HepG2 (cell line): ENCODE data around the gene MED10.

Experiments used
- POLR2A ChIP-seq, 2 experiments: IDR thresholded peaks; 2 replicates each; pipeline ENCODE4 v1.6.1; 2011; ENCODE audit warnings: low read depth in 2 of 2, low read length in 2 of 2, mild to moderate bottlenecking in 1 of 2, moderate library complexity in 1 of 2; ENCODE audit not compliant: insufficient read depth in 1 of 2
- ZNF225 ChIP-seq: sonication (generic); formaldehyde crosslinking; IDR thresholded peaks from 2 replicates; pipeline ENCODE4 v1.4.0; 2020; ENCODE audit warnings: mild to moderate bottlenecking, missing genetic modification reagents
- ZNF235 ChIP-seq: sonication (generic); formaldehyde crosslinking; IDR thresholded peaks from 2 replicates; pipeline ENCODE4 v1.8.1; 2023; ENCODE audit warnings: mild to moderate bottlenecking, missing genetic modification reagents, borderline replicate concordance
- ZNF563 ChIP-seq: sonication (generic); formaldehyde crosslinking; IDR thresholded peaks from 2 replicates; pipeline ENCODE4 v1.8.0; 2022; ENCODE audit warnings: mild to moderate bottlenecking, moderate library complexity, missing genetic modification reagents
- ZNF781 ChIP-seq: sonication (generic); formaldehyde crosslinking; IDR thresholded peaks from 2 replicates; pipeline ENCODE4 v1.5.1; 2020; ENCODE audit warnings: borderline replicate concordance, mild to moderate bottlenecking, missing genetic modification reagents; ENCODE audit errors: not compliant biosample characterization
- TF ChIP-seq, protein P1 (sequence below): sonication (generic); formaldehyde crosslinking; IDR thresholded peaks from 2 replicates; pipeline ENCODE4 v1.5.0; 2020; ENCODE audit warnings: mild to moderate bottlenecking, missing genetic modification reagents, moderate library complexity

DNA sequence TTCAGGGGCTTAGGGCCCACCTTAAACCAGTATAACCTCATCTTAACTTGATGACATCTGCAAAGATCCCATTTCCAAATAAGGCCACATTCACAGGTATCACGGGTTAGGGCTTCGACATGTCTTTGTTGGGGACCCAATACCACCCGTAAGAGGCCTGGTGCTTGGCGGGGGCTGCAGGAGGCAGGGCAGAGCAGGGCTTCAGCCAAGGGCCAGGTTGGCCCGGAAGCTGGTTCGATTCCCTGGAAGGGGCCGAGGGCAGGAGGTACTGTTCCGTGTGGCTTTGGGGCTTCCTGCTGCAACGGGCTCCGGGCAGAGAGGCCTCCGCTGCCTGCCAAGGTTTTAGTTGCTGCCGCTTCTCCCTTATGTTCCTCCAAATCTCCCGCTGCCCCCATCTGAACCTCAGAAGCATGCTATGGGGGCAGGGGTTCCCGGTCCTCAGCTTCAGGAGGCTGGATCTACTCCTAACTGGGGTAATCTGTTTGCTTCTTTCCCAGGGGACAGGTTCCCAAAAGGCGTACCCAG is 29.8 kb downstream of the MED10 start:
- TF ChIP-seq ZNF225 (CRISPR knock-in tag) (no peak), ZNF563 (CRISPR knock-in tag) (no peak), POLR2A (IDR thresholded peaks at IDR 0.05; ENCODE audit: insufficient read depth in 1 of 2, low read depth in 2 of 2, low read length in 2 of 2) (no peak), ZNF235 (CRISPR knock-in tag) (no peak), ZNF781 (CRISPR knock-in tag) (no peak)
- TF ChIP-seq, protein P1, sequence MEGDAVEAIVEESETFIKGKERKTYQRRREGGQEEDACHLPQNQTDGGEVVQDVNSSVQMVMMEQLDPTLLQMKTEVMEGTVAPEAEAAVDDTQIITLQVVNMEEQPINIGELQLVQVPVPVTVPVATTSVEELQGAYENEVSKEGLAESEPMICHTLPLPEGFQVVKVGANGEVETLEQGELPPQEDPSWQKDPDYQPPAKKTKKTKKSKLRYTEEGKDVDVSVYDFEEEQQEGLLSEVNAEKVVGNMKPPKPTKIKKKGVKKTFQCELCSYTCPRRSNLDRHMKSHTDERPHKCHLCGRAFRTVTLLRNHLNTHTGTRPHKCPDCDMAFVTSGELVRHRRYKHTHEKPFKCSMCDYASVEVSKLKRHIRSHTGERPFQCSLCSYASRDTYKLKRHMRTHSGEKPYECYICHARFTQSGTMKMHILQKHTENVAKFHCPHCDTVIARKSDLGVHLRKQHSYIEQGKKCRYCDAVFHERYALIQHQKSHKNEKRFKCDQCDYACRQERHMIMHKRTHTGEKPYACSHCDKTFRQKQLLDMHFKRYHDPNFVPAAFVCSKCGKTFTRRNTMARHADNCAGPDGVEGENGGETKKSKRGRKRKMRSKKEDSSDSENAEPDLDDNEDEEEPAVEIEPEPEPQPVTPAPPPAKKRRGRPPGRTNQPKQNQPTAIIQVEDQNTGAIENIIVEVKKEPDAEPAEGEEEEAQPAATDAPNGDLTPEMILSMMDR (CRISPR knock-in tag), result no peak
